ENCODE measurements around the gene PPM1E. TPM values are rescaled to one million over a fixed set of nuclear protein-coding genes. Genes with fewer than 3 reads are reported as not detected.
"Not testable (repeated sequence)": the region's sequence is repeated elsewhere in the genome, so short reads cannot be mapped to it uniquely, and the experiment has no call there.

The PPM1E gene
- polyA plus RNA-seq, 1 donor, result 1.2 TPM

- 80% methylated on average over 1 of the region's 5 CpGs for WGBS (ENCODE audit: insufficient coverage, low lambda C conversion rate)
Measured at GRCh38 chr17:58837699-58838098, 82.0 kb downstream of the PPM1E start.

GRCh38 chr17:58840820-58841612 is 85.4 kb downstream of the PPM1E start:
- no peak overlapping the region for H3K4me3 ChIP-seq (ENCODE audit: low read length)
- no peaks in the 10 kb centered on the region for H3K4me1 ChIP-seq (ENCODE audit: control insufficient read depth, insufficient read depth, low read length)
- no peaks in the 10 kb centered on the region for H3K36me3 ChIP-seq (ENCODE audit: control insufficient read depth, insufficient read depth, low read length)
- H3K27ac ChIP-seq (ENCODE audit: low read length), result no peak overlapping the region
- no peaks in the 10 kb centered on the region for H3K27me3 ChIP-seq (ENCODE audit: control insufficient read depth, insufficient read depth, low read length)
- no peaks in the 10 kb centered on the region for H3K9me3 ChIP-seq (ENCODE audit: control insufficient read depth, low read depth, low read length)
- DNase-seq, result no peak
- no CpG with 5 or more reads among the region's 4 CpGs for WGBS (ENCODE audit: insufficient coverage, low lambda C conversion rate)

More at GRCh38 chr17:58837699-58838098, 82.0 kb downstream of the PPM1E start:
- Histone ChIP-seq H3K9me3 (ENCODE audit: control insufficient read depth, low read depth, low read length) (peaks cover under 1% of the 10 kb centered on the region), H3K27ac (ENCODE audit: low read length) (no peak overlapping the region), H3K36me3 (ENCODE audit: control insufficient read depth, insufficient read depth, low read length) (no peaks in the 10 kb centered on the region), H3K4me3 (ENCODE audit: low read length) (no peak overlapping the region), H3K27me3 (ENCODE audit: control insufficient read depth, insufficient read depth, low read length) (no peaks in the 10 kb centered on the region), H3K4me1 (ENCODE audit: control insufficient read depth, insufficient read depth, low read length) (no peaks in the 10 kb centered on the region)
- DNase-seq, result no peak

- WGBS (ENCODE audit: insufficient coverage, low lambda C conversion rate), result no CpG with 5 or more reads among the region's 3 CpGs
- not testable (repeated sequence) for DNase-seq; H3K36me3 ChIP-seq (ENCODE audit: control insufficient read depth, insufficient read depth, low read length); H3K4me3 ChIP-seq (ENCODE audit: low read length); H3K9me3 ChIP-seq (ENCODE audit: control insufficient read depth, low read depth, low read length); H3K27ac ChIP-seq (ENCODE audit: low read length); H3K27me3 ChIP-seq (ENCODE audit: control insufficient read depth, insufficient read depth, low read length); H3K4me1 ChIP-seq (ENCODE audit: control insufficient read depth, insufficient read depth, low read length)
Measured at GRCh38 chr17:58846413-58846812, 90.8 kb downstream of the PPM1E start.

DNA sequence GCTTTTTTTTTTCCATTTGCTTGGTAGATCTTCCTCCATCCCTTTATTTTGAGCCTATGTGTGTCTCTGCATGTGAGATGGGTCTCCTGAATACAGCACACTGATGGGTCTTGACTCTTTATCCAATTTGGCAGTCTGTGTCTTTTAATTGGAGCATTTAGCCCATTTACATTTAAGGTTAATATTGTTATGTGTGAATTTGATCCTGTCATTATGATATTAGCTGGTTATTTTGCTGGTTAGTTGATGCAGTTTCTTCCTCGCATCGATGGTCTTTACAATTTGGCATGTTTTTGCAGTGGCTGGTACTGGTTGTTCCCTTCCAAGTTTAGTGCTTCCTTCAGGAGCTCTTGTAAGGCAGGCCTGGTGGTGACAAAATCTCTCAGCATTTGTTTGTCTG is 94.5 kb downstream of the PPM1E start:
- no CpG with 5 or more reads among the region's 2 CpGs for WGBS (ENCODE audit: insufficient coverage, low lambda C conversion rate)
- not testable (repeated sequence) for H3K27ac ChIP-seq (ENCODE audit: low read length); H3K4me3 ChIP-seq (ENCODE audit: low read length); H3K36me3 ChIP-seq (ENCODE audit: control insufficient read depth, insufficient read depth, low read length); DNase-seq; H3K9me3 ChIP-seq (ENCODE audit: control insufficient read depth, low read depth, low read length); H3K4me1 ChIP-seq (ENCODE audit: control insufficient read depth, insufficient read depth, low read length); H3K27me3 ChIP-seq (ENCODE audit: control insufficient read depth, insufficient read depth, low read length)

GRCh38 chr17:58865301-58865700 is 109.6 kb downstream of the PPM1E start:
- DNase-seq, result no peak
- WGBS (ENCODE audit: insufficient coverage, low lambda C conversion rate), result 100% methylated on average over 2 of the region's 6 CpGs
- H3K4me3 ChIP-seq (ENCODE audit: low read length), result no peak overlapping the region
- H3K36me3 ChIP-seq (ENCODE audit: control insufficient read depth, insufficient read depth, low read length), result no peaks in the 10 kb centered on the region
- H3K27me3 ChIP-seq (ENCODE audit: control insufficient read depth, insufficient read depth, low read length), result no peaks in the 10 kb centered on the region
- no peaks in the 10 kb centered on the region for H3K4me1 ChIP-seq (ENCODE audit: control insufficient read depth, insufficient read depth, low read length)
- no peak overlapping the region for H3K27ac ChIP-seq (ENCODE audit: low read length)
- H3K9me3 ChIP-seq (ENCODE audit: control insufficient read depth, low read depth, low read length), result no peaks in the 10 kb centered on the region

DNA sequence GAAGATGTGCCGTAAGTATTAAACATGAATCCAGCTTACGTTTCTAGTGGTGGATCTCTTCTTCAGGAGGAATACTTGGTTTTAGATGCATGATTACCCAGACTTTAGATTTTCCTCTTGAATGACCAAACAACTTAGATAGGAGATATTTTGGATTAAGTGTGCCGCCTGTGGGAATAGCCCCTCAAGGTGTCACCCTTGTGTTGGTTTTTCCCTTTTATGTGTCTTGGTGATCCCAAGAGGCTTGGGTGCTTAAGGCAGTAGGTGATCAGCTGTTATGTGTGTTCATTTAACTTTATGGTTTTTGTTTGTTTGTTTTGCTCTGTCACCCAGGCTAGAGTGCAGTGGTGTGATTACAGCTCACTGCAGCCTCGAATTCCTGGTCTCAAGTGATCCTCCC is 115.1 kb downstream of the PPM1E start:
- Histone ChIP-seq H3K4me1 (ENCODE audit: control insufficient read depth, insufficient read depth, low read length) (no peaks in the 10 kb centered on the region), H3K27me3 (ENCODE audit: control insufficient read depth, insufficient read depth, low read length) (no peaks in the 10 kb centered on the region), H3K36me3 (ENCODE audit: control insufficient read depth, insufficient read depth, low read length) (no peaks in the 10 kb centered on the region), H3K9me3 (ENCODE audit: control insufficient read depth, low read depth, low read length) (no peaks in the 10 kb centered on the region), H3K4me3 (ENCODE audit: low read length) (no peak overlapping the region), H3K27ac (ENCODE audit: low read length) (no peak overlapping the region)
- WGBS (ENCODE audit: insufficient coverage, low lambda C conversion rate), result 82% methylated on average over 3 of the region's 4 CpGs
- no peak for DNase-seq

DNA sequence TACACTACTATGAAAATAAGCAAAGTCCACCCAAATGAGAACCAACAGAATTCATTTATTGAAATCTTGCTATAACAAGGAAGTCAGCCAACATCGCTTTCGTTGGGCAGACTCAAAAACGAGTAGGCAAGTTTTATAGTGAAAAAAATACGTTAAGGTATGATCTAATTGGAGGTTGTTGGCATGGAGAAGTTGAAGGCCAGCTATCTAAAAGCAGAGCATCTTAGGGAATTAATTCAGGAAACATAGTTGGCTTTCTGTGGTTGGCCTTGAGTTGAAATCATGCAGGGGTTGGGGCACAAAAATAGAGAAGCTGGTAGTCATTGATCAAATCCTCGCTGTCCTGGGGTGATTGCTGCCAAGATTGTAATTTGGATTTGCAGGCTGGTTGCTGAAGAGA is 118.3 kb downstream of the PPM1E start:
- H3K9me3 ChIP-seq (ENCODE audit: control insufficient read depth, low read depth, low read length), result no peaks in the 10 kb centered on the region
- H3K36me3 ChIP-seq (ENCODE audit: control insufficient read depth, insufficient read depth, low read length), result no peaks in the 10 kb centered on the region
- H3K27ac ChIP-seq (ENCODE audit: low read length), result no peak overlapping the region
- no peak for DNase-seq
- WGBS (ENCODE audit: insufficient coverage, low lambda C conversion rate), result no CpG with 5 or more reads among the region's 5 CpGs
- no peak overlapping the region for H3K4me3 ChIP-seq (ENCODE audit: low read length)
- no peaks in the 10 kb centered on the region for H3K27me3 ChIP-seq (ENCODE audit: control insufficient read depth, insufficient read depth, low read length)
- H3K4me1 ChIP-seq (ENCODE audit: control insufficient read depth, insufficient read depth, low read length), result no peaks in the 10 kb centered on the region

DNA sequence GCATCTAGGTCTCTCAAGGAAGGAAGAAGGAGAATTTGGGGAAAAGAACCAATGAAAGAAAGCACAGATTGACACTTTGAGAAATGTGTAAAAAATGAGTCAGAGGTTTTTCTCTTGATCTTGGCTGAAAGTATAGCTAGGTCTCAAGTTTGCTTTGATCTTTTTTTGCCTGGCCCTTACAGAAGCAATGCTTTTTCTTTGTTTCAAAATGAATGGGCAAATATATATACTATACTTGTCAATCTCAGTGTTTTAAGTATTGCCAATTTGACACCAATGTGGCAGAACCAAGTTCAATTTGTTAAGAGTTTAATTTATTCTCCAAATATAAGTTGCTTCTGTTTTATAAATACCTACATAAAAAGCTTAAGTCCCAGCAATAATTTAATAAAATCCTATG is 119.6 kb downstream of the PPM1E start:
- no peaks in the 10 kb centered on the region for H3K9me3 ChIP-seq (ENCODE audit: control insufficient read depth, low read depth, low read length)
- no peak for DNase-seq
- no peaks in the 10 kb centered on the region for H3K27me3 ChIP-seq (ENCODE audit: control insufficient read depth, insufficient read depth, low read length)
- no peaks in the 10 kb centered on the region for H3K4me1 ChIP-seq (ENCODE audit: control insufficient read depth, insufficient read depth, low read length)
- no peaks in the 10 kb centered on the region for H3K36me3 ChIP-seq (ENCODE audit: control insufficient read depth, insufficient read depth, low read length)
- H3K27ac ChIP-seq (ENCODE audit: low read length), result no peak overlapping the region
- H3K4me3 ChIP-seq (ENCODE audit: low read length), result no peak overlapping the region

DNA sequence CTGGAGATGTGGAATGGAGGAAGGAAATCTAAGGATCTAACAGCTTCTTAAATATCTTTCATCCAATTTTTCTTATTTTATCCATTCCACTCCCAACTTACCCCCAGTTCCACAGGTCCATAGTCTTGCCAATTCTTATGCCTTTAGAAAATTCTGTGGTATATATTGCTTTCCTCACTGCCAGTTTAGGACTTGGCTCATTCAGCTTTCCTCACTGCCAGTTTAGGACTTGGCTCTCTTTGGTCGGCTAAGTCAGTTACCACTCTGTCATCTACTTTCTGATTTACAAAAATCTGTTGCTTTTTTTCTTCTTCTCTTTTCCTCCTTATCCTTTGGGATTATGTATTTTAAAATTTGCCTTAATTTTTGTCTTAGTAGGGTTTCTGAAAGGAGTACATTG is 128.5 kb downstream of the PPM1E start:
- Histone ChIP-seq H3K27ac (ENCODE audit: low read length) (no peak overlapping the region), H3K36me3 (ENCODE audit: control insufficient read depth, insufficient read depth, low read length) (no peaks in the 10 kb centered on the region), H3K4me3 (ENCODE audit: low read length) (no peak overlapping the region), H3K27me3 (ENCODE audit: control insufficient read depth, insufficient read depth, low read length) (no peaks in the 10 kb centered on the region), H3K9me3 (ENCODE audit: control insufficient read depth, low read depth, low read length) (no peaks in the 10 kb centered on the region), H3K4me1 (ENCODE audit: control insufficient read depth, insufficient read depth, low read length) (no peaks in the 10 kb centered on the region)
- DNase-seq, result no peak
- 100% methylated on average over 1 of the region's 1 CpG for WGBS (ENCODE audit: insufficient coverage, low lambda C conversion rate)

- no peak overlapping the region for H3K4me3 ChIP-seq (ENCODE audit: low read length)
- H3K27ac ChIP-seq (ENCODE audit: low read length), result no peak overlapping the region
- WGBS (ENCODE audit: insufficient coverage, low lambda C conversion rate), result 100% methylated on average over 1 of the region's 1 CpG
- H3K36me3 ChIP-seq (ENCODE audit: control insufficient read depth, insufficient read depth, low read length), result no peaks in the 10 kb centered on the region
- no peaks in the 10 kb centered on the region for H3K4me1 ChIP-seq (ENCODE audit: control insufficient read depth, insufficient read depth, low read length)
- H3K9me3 ChIP-seq (ENCODE audit: control insufficient read depth, low read depth, low read length), result no peaks in the 10 kb centered on the region
- no peak for DNase-seq
- no peaks in the 10 kb centered on the region for H3K27me3 ChIP-seq (ENCODE audit: control insufficient read depth, insufficient read depth, low read length)
Measured at GRCh38 chr17:58886514-58886913, 130.9 kb downstream of the PPM1E start.

GRCh38 chr17:58889928-58890327 is 134.3 kb downstream of the PPM1E start:
- no peak for DNase-seq
- 75% methylated on average over 2 of the region's 3 CpGs for WGBS (ENCODE audit: insufficient coverage, low lambda C conversion rate)

More at GRCh38 chr17:58889928-58890327, 134.3 kb downstream of the PPM1E start:
- H3K4me1 ChIP-seq (ENCODE audit: control insufficient read depth, insufficient read depth, low read length), result no peaks in the 10 kb centered on the region
- H3K36me3 ChIP-seq (ENCODE audit: control insufficient read depth, insufficient read depth, low read length), result no peaks in the 10 kb centered on the region
- no peak overlapping the region for H3K27ac ChIP-seq (ENCODE audit: low read length)
- no peaks in the 10 kb centered on the region for H3K27me3 ChIP-seq (ENCODE audit: control insufficient read depth, insufficient read depth, low read length)
- H3K9me3 ChIP-seq (ENCODE audit: control insufficient read depth, low read depth, low read length), result no peaks in the 10 kb centered on the region
- no peak overlapping the region for H3K4me3 ChIP-seq (ENCODE audit: low read length)
